Right lobe of liver (tissue), 6 donors: Measurements from ENCODE around the gene BDNF. TPM values are rescaled to one million over a fixed set of nuclear protein-coding genes. Genes with fewer than 3 reads are reported as not detected.

Source experiments
- ATAC-seq, 4 donors: fragments of 200-7000 bp; cut with Tn5 transposase; one replicate each; pipeline ENCODE4 v1.9.1; 2020; ENCODE audit warnings: mild to moderate bottlenecking in 4 of 4, moderate library complexity in 4 of 4
- DNase-seq, 3 donors: peaks; one replicate each; pipeline ENCODE4 v3.0.0-alpha.2; 2020
- H3K27ac ChIP-seq, 3 donors: fragments of 200-600 bp; one replicate each; pipeline ENCODE4 v1.8.0; 2022
- H3K27me3 ChIP-seq, 2 donors: fragments of 200-600 bp; one replicate each; pipeline ENCODE4 v1.8.0; 2022
- H3K36me3 ChIP-seq, 4 donors: fragments of 200-600 bp; sonication (generic) in 1 of 4; one replicate each; pipeline versions ENCODE4 v1.5.1 to v1.8.0; 2017 to 2022; ENCODE audit warnings: control low read depth in 1 of 4
- H3K4me1 ChIP-seq, 4 donors: fragments of 200-600 bp; sonication (generic) in 1 of 4; one replicate each; pipeline versions ENCODE4 v1.5.1 to v1.8.0; 2017 to 2022; ENCODE audit warnings: control low read depth in 1 of 4
- H3K4me3 ChIP-seq, 3 donors: fragments of 200-600 bp; one replicate each; pipeline ENCODE4 v1.8.0; 2022
- H3K9me3 ChIP-seq, 4 donors: fragments of 200-600 bp; sonication (generic) in 1 of 4; one replicate each; pipeline versions ENCODE4 v1.5.1 to v1.8.0; 2017 to 2022; ENCODE audit warnings: control low read depth in 1 of 4
- CTCF ChIP-seq, 4 donors: fragments of 200-600 bp in 3 of 4; fragments of 450-650 bp in 1 of 4; IDR thresholded peaks; one replicate each; pipeline versions ENCODE4 v1.5.1 to v1.8.0; 2016 to 2022; ENCODE audit warnings: antibody characterized with exemption in 4 of 4, mild to moderate bottlenecking in 2 of 4
- POLR2A ChIP-seq: fragments of 450-650 bp; IDR thresholded peaks from one replicate; pipeline ENCODE4 v1.6.1; 2017; ENCODE audit warnings: antibody characterized with exemption, mild to moderate bottlenecking
- WGBS: methylation state at CpG from one replicate; pipeline ENCODE4 v1.1.6; 2018; ENCODE audit warnings: low coverage, low lambda C conversion rate; ENCODE audit not compliant: insufficient coverage; ENCODE audit errors: missing lambda C conversion rate; 5-methylcytosine and 5-hydroxymethylcytosine counted together
- intact Hi-C, 2 donors: fragments of 100-400 bp; cut with DNase I; formaldehyde crosslinking; loops; one replicate each; pipeline versions ENCODE4 v1.11.2 to v1.14.1; 2022
- total RNA-seq, 6 experiments: library from RNA; depleted of rRNA in 2 of 6; stranded (reverse); fragments of >200 nt in 2 of 6; fragmentation: NEBNext Ultra II Directional in 3 of 6; extraction: Animal tissue kit (Norgen Biotek cat#: 25700) in 3 of 6; gene quantifications; one replicate each; pipeline versions ENCODE4 v1.1.0 to v1.2.4, GENCODE V29; 2016 to 2023
- donor health status: DM: no; HTN: yes; CAD: no.
- donor health status: DM: no; HTN: no; CAD: no.
- donor health status: DM: no; HTN: no; CAD: no.
- donor health status: DM: no; HTN: yes; CAD: no.
- donor health status: DM: no; HTN: yes; CAD: no.

BDNF gene
- total RNA-seq, 6 experiments from 2014 or later = 0.06 to 0.27 (median 0.12) TPM; not detected in 3

- Histone ChIP-seq H3K4me1 (peaks cover 0 to 8% (median 4%) of the 10 kb centered on the region in 4 donors), H3K36me3 (no peaks in the 10 kb centered on the region), H3K4me3 (no peak overlapping the region), H3K27me3 (peaks cover 0 to 36% of the 10 kb centered on the region in 2 donors), H3K27ac (no peak overlapping the region), H3K9me3 (no peaks in the 10 kb centered on the region)
- ATAC-seq = no peak
- intact Hi-C loops = no loop called here
- DNase-seq = no peak
- WGBS = 33% methylated on average over 1 of the region's 1 CpG
- no peak for TF ChIP-seq CTCF (IDR thresholded peaks at IDR 0.05)
- no peak for TF ChIP-seq POLR2A
These were observed 23.4 kb upstream of the BDNF start for GRCh38 chr11:27723687-27724086.

GRCh38 chr11:27722953-27723344 lies 22.7 kb upstream of the BDNF start:
- peaks cover 0 to 9% (median 4%) of the 10 kb centered on the region in 4 donors for H3K4me1 ChIP-seq
- intact Hi-C loops = no loop called here
- no peak overlapping the region for H3K27ac ChIP-seq
- 0% methylated on average over 12 of the region's 18 CpGs for WGBS
- peaks cover 0 to 37% of the 10 kb centered on the region in 2 donors for H3K27me3 ChIP-seq
- DNase-seq (no peak), ATAC-seq (no peak)
- H3K36me3 ChIP-seq = no peaks in the 10 kb centered on the region
- TF ChIP-seq CTCF (IDR thresholded peaks at IDR 0.05) (no peak), POLR2A (no peak)
- no peaks in the 10 kb centered on the region for H3K9me3 ChIP-seq
- H3K4me3 ChIP-seq = no peak overlapping the region

- 4% methylated on average over 29 of the region's 60 CpGs for WGBS
- Histone ChIP-seq H3K27ac (no peak overlapping the region), H3K9me3 (no peaks in the 10 kb centered on the region), H3K27me3 (peaks cover 0 to 37% of the 10 kb centered on the region in 2 donors), H3K36me3 (no peaks in the 10 kb centered on the region), H3K4me3 (peak overlapping the region in 1 of 3 donors; percentile 16), H3K4me1 (peaks cover 0 to 9% (median 4%) of the 10 kb centered on the region in 4 donors)
- ATAC-seq (no peak), DNase-seq (no peak)
- TF ChIP-seq CTCF (IDR thresholded peaks at IDR 0.05) (no peak), POLR2A (no peak)
- intact Hi-C loops = no loop called here
These were observed 22.1 kb upstream of the BDNF start for GRCh38 chr11:27722117-27722952.

GRCh38 chr11:27721264-27722116 lies 21.2 kb upstream of the BDNF start:
- Histone ChIP-seq H3K27me3 (peaks cover 0 to 37% of the 10 kb centered on the region in 2 donors), H3K4me1 (peaks cover 0 to 9% (median 4%) of the 10 kb centered on the region in 4 donors), H3K27ac (no peak overlapping the region), H3K9me3 (no peaks in the 10 kb centered on the region), H3K4me3 (no peak overlapping the region), H3K36me3 (no peaks in the 10 kb centered on the region)
- DNase-seq = no peak
- TF ChIP-seq POLR2A (no peak), CTCF (IDR thresholded peaks at IDR 0.05) (no peak)
- WGBS = 4% methylated on average over 34 of the region's 37 CpGs
- ATAC-seq = no peak
- intact Hi-C loops = no loop called here
